HG03457 (cell line): ENCODE measurements around the gene CELSR1.
"Not testable (repeated sequence)": the region's sequence is repeated elsewhere in the genome, so short reads cannot be mapped to it uniquely, and the experiment has no call there.

Experiments
- ATAC-seq: cut with Tn5 transposase; IDR thresholded peaks from one replicate; pipeline ENCODE4 v1.9.1; 2021; ENCODE audit warnings: moderate number of reproducible peaks; ENCODE audit not compliant: unreplicated experiment

Gene CELSR1

GRCh38 chr22:46484861-46485595 is 52.4 kb downstream of the CELSR1 start:
- ATAC-seq: no peak

GRCh38 chr22:46484156-46484860 is 53.1 kb downstream of the CELSR1 start:
- ATAC-seq: no peak

- no peak for ATAC-seq
These were observed 54.1 kb downstream of the CELSR1 start for GRCh38 chr22:46483353-46483752.

GRCh38 chr22:46482056-46482675 is 55.3 kb downstream of the CELSR1 start:
- no peak for ATAC-seq

GRCh38 chr22:46481386-46481785 is 56.0 kb downstream of the CELSR1 start:
- ATAC-seq: no peak

- ATAC-seq: no peak
These were observed 57.0 kb downstream of the CELSR1 start for GRCh38 chr22:46480396-46480795.

GRCh38 chr22:46479046-46479445 is 58.4 kb downstream of the CELSR1 start:
- ATAC-seq: no peak

- ATAC-seq: no peak
These were observed 59.3 kb downstream of the CELSR1 start for GRCh38 chr22:46478083-46478551.

- ATAC-seq: no peak
These were observed 60.9 kb downstream of the CELSR1 start for GRCh38 chr22:46476547-46476941.

GRCh38 chr22:46473896-46474557 is 63.4 kb downstream of the CELSR1 start:
- ATAC-seq: no peak

- ATAC-seq: no peak
These were observed 64.2 kb downstream of the CELSR1 start for GRCh38 chr22:46473021-46473779.

- no peak for ATAC-seq
These were observed 64.8 kb downstream of the CELSR1 start for GRCh38 chr22:46472722-46473016.

- no peak for ATAC-seq
These were observed 65.3 kb downstream of the CELSR1 start for GRCh38 chr22:46471901-46472721.

- ATAC-seq: not testable (repeated sequence)
These were observed 66.1 kb downstream of the CELSR1 start for GRCh38 chr22:46471330-46471729.

- ATAC-seq: no peak
These were observed 67.7 kb downstream of the CELSR1 start for GRCh38 chr22:46469711-46470110.

GRCh38 chr22:46467006-46467405 is 70.4 kb downstream of the CELSR1 start:
- no peak for ATAC-seq

GRCh38 chr22:46466255-46466676 is 71.2 kb downstream of the CELSR1 start:
- ATAC-seq: no peak

- no peak for ATAC-seq
These were observed 71.6 kb downstream of the CELSR1 start for GRCh38 chr22:46465793-46466192.

- ATAC-seq: no peak
These were observed 72.1 kb downstream of the CELSR1 start for GRCh38 chr22:46465345-46465720.
